Right atrium auricular region (tissue), 2 donors: ENCODE measurements around the gene SEC14L6. TPM values are rescaled to one million over a fixed set of nuclear protein-coding genes. Genes with fewer than 3 reads are reported as not detected.

Source experiments
- DNase-seq: peaks from one replicate; pipeline ENCODE4 v3.0.0-alpha.2; 2019; ENCODE audit warnings: low spot score
- H3K27ac ChIP-seq, 2 donors: fragments of 200-600 bp; sonication (generic); 1 replicate in 1 of 2; 2 replicates in 1 of 2; pipeline ENCODE4 v1.5.1; 2016 to 2019
- H3K27me3 ChIP-seq, 2 donors: fragments of 200-600 bp; sonication (generic); one replicate each; pipeline versions ENCODE4 v1.5.1 to v1.6.0; 2017 to 2019
- H3K36me3 ChIP-seq: fragments of 200-600 bp; sonication (generic); one replicate; pipeline ENCODE4 v1.5.1; 2016
- H3K4me1 ChIP-seq, 2 donors: fragments of 200-600 bp; sonication (generic); one replicate each; pipeline versions ENCODE4 v1.5.1 to v1.6.0; 2017 to 2019
- H3K4me3 ChIP-seq, 2 donors: fragments of 200-600 bp; sonication (generic); 1 replicate in 1 of 2; 2 replicates in 1 of 2; pipeline ENCODE4 v1.5.1; 2017 to 2019; ENCODE audit warnings: mild to moderate bottlenecking in 1 of 2, moderate library complexity in 1 of 2
- H3K9me3 ChIP-seq, 2 donors: fragments of 200-600 bp; sonication (generic); one replicate each; pipeline ENCODE4 v1.5.1; 2019
- CTCF ChIP-seq, 2 donors: fragments of 200-600 bp; sonication (generic); IDR thresholded peaks; one replicate each; pipeline ENCODE4 v1.5.1; 2019; ENCODE audit warnings: antibody characterized with exemption in 2 of 2
- total RNA-seq, 2 donors: library from RNA; depleted of rRNA; stranded (reverse); fragments of >200 nt; gene quantifications; one replicate each; pipeline ENCODE4 v1.1.0, GENCODE V29; 2016

The SEC14L6 gene
- total RNA-seq, 2 donors from 2014 or later = 0.11 to 1.1 TPM

- no peak for TF ChIP-seq CTCF (IDR thresholded peaks at IDR 0.05)
- H3K4me3 ChIP-seq = no peak overlapping the region
- H3K27me3 ChIP-seq = peaks cover 6 to 7% of the 10 kb centered on the region in 2 donors
Measured at GRCh38 chr22:30502153-30502552, 44.4 kb downstream of the SEC14L6 start.

GRCh38 chr22:30500628-30501027 is 45.9 kb downstream of the SEC14L6 start:
- no peak for DNase-seq
- no peaks in the 10 kb centered on the region for H3K9me3 ChIP-seq
- peaks cover 0 to 4% of the 10 kb centered on the region in 2 donors for H3K4me1 ChIP-seq
- no peak overlapping the region for H3K4me3 ChIP-seq
- no peaks in the 10 kb centered on the region for H3K36me3 ChIP-seq
- H3K27ac ChIP-seq = no peak overlapping the region
- no peak for TF ChIP-seq CTCF (IDR thresholded peaks at IDR 0.05)
- peaks cover 5 to 6% of the 10 kb centered on the region in 2 donors for H3K27me3 ChIP-seq

More at GRCh38 chr22:30502153-30502552, 44.4 kb downstream of the SEC14L6 start:
- Histone ChIP-seq H3K9me3 (no peaks in the 10 kb centered on the region), H3K4me1 (peaks cover 0 to 4% of the 10 kb centered on the region in 2 donors), H3K36me3 (no peaks in the 10 kb centered on the region), H3K27ac (no peak overlapping the region)
- no peak for DNase-seq

- DNase-seq = no peak
- Histone ChIP-seq H3K27me3 (no peaks in the 10 kb centered on the region), H3K9me3 (no peaks in the 10 kb centered on the region), H3K27ac (no peak overlapping the region), H3K4me3 (no peak overlapping the region), H3K4me1 (no peaks in the 10 kb centered on the region), H3K36me3 (no peaks in the 10 kb centered on the region)
- no peak for TF ChIP-seq CTCF (IDR thresholded peaks at IDR 0.05)
Measured at GRCh38 chr22:30497466-30498150, 48.9 kb downstream of the SEC14L6 start.

GRCh38 chr22:30495041-30495784 is 51.3 kb downstream of the SEC14L6 start:
- no peaks in the 10 kb centered on the region for H3K9me3 ChIP-seq
- no peaks in the 10 kb centered on the region for H3K36me3 ChIP-seq
- H3K27ac ChIP-seq = no peak overlapping the region
- H3K27me3 ChIP-seq = no peaks in the 10 kb centered on the region
- no peaks in the 10 kb centered on the region for H3K4me1 ChIP-seq
- no peak for DNase-seq
- no peak overlapping the region for H3K4me3 ChIP-seq
- no peak for TF ChIP-seq CTCF (IDR thresholded peaks at IDR 0.05)

GRCh38 chr22:30492144-30492543 is 54.4 kb downstream of the SEC14L6 start:
- H3K4me3 ChIP-seq = no peak overlapping the region
- DNase-seq = no peak
- H3K9me3 ChIP-seq = no peaks in the 10 kb centered on the region
- no peaks in the 10 kb centered on the region for H3K27me3 ChIP-seq
- TF ChIP-seq CTCF (IDR thresholded peaks at IDR 0.05) = no peak
- no peak overlapping the region for H3K27ac ChIP-seq
- H3K4me1 ChIP-seq = no peaks in the 10 kb centered on the region
- no peaks in the 10 kb centered on the region for H3K36me3 ChIP-seq
